ENCODE data around the gene PPIB.

Gene PPIB

GRCh38 chr15:64143276-64143675 lies 19.5 kb downstream of the PPIB start:
- no peak overlapping the region for H3K4me3 ChIP-seq (ENCODE audit: low read length, poor library complexity, severe bottlenecking)
- no peaks in the 10 kb centered on the region for H3K9me2 ChIP-seq (replicated peaks; ENCODE audit: low read depth, low read length)
- no peaks in the 10 kb centered on the region for H3K4me1 ChIP-seq (ENCODE audit: insufficient read depth, low read length, poor library complexity, severe bottlenecking)
- no peak overlapping the region for H3K9ac ChIP-seq (ENCODE audit: low read depth, low read length, poor library complexity, severe bottlenecking)
- no peak overlapping the region for H3K4me2 ChIP-seq (ENCODE audit: low read depth, low read length, poor library complexity, severe bottlenecking)
- H3K9me3 ChIP-seq (ENCODE audit: insufficient read depth, low read depth, low read length) = no peaks in the 10 kb centered on the region
- peaks cover 23% of the 10 kb centered on the region; the same call in 1 of the 2 replicates for H3K36me3 ChIP-seq (ENCODE audit: insufficient read depth, low read length)
- no peak overlapping the region for H2AFZ ChIP-seq (ENCODE audit: low read length)
- H3F3A ChIP-seq (ENCODE audit: low read depth) = no peaks in the 10 kb centered on the region
- no peaks in the 10 kb centered on the region for H4K20me1 ChIP-seq (ENCODE audit: insufficient read depth, low read length, poor library complexity, severe bottlenecking)
- H3K27me3 ChIP-seq (ENCODE audit: insufficient read depth, low read length, poor library complexity, severe bottlenecking) = no peaks in the 10 kb centered on the region
- H3K79me2 ChIP-seq (ENCODE audit: insufficient read depth, low read length) = no peaks in the 10 kb centered on the region
- no peak for TF ChIP-seq EZH2phosphoT487 (IDR thresholded peaks at IDR 0.05; ENCODE audit: borderline replicate concordance)
- no peak for TF ChIP-seq CTCF (conservative IDR thresholded peaks at IDR 0.05; ENCODE audit: low read length)

- Histone ChIP-seq H3K4me1 (ENCODE audit: insufficient read depth, low read length, poor library complexity, severe bottlenecking) (no peaks in the 10 kb centered on the region), H3K9ac (ENCODE audit: low read depth, low read length, poor library complexity, severe bottlenecking) (no peak overlapping the region), H4K20me1 (ENCODE audit: insufficient read depth, low read length, poor library complexity, severe bottlenecking) (no peaks in the 10 kb centered on the region), H3K79me2 (ENCODE audit: insufficient read depth, low read length) (no peaks in the 10 kb centered on the region), H2AFZ (ENCODE audit: low read length) (no peak overlapping the region), H3K36me3 (ENCODE audit: insufficient read depth, low read length) (peaks cover 35% of the 10 kb centered on the region; the same call in 1 of the 2 replicates), H3K9me2 (replicated peaks; ENCODE audit: low read depth, low read length) (no peaks in the 10 kb centered on the region), H3K9me3 (ENCODE audit: insufficient read depth, low read depth, low read length) (no peaks in the 10 kb centered on the region), H3F3A (ENCODE audit: low read depth) (no peaks in the 10 kb centered on the region), H3K4me2 (ENCODE audit: low read depth, low read length, poor library complexity, severe bottlenecking) (no peak overlapping the region), H3K4me3 (ENCODE audit: low read length, poor library complexity, severe bottlenecking) (no peak overlapping the region), H3K27me3 (ENCODE audit: insufficient read depth, low read length, poor library complexity, severe bottlenecking) (no peaks in the 10 kb centered on the region)
- TF ChIP-seq EZH2phosphoT487 (IDR thresholded peaks at IDR 0.05; ENCODE audit: borderline replicate concordance) = no peak
- no peak for TF ChIP-seq CTCF (conservative IDR thresholded peaks at IDR 0.05; ENCODE audit: low read length)
Measured at GRCh38 chr15:64141798-64142512, 20.9 kb downstream of the PPIB start.

- Histone ChIP-seq H3K36me3 (ENCODE audit: insufficient read depth, low read length) (peaks cover 56% of the 10 kb centered on the region; the same call in 1 of the 2 replicates), H3K27me3 (ENCODE audit: insufficient read depth, low read length, poor library complexity, severe bottlenecking) (no peaks in the 10 kb centered on the region)
Measured at GRCh38 chr15:64138331-64138941, 24.4 kb downstream of the PPIB start.

More at GRCh38 chr15:64138331-64138941, 24.4 kb downstream of the PPIB start:
- no peak overlapping the region for H3K9ac ChIP-seq (ENCODE audit: low read depth, low read length, poor library complexity, severe bottlenecking)
- no peaks in the 10 kb centered on the region for H4K20me1 ChIP-seq (ENCODE audit: insufficient read depth, low read length, poor library complexity, severe bottlenecking)
- no peaks in the 10 kb centered on the region for H3K9me2 ChIP-seq (replicated peaks; ENCODE audit: low read depth, low read length)
- H3K9me3 ChIP-seq (ENCODE audit: insufficient read depth, low read depth, low read length) = no peaks in the 10 kb centered on the region
- H3K79me2 ChIP-seq (ENCODE audit: insufficient read depth, low read length) = no peaks in the 10 kb centered on the region
- no peak overlapping the region for H3K4me2 ChIP-seq (ENCODE audit: low read depth, low read length, poor library complexity, severe bottlenecking)
- H3F3A ChIP-seq (ENCODE audit: low read depth) = no peaks in the 10 kb centered on the region
- no peak overlapping the region for H3K4me3 ChIP-seq (ENCODE audit: low read length, poor library complexity, severe bottlenecking)
- no peak for TF ChIP-seq CTCF (conservative IDR thresholded peaks at IDR 0.05; ENCODE audit: low read length)
- TF ChIP-seq EZH2phosphoT487 (IDR thresholded peaks at IDR 0.05; ENCODE audit: borderline replicate concordance) = no peak
- H3K4me1 ChIP-seq (ENCODE audit: insufficient read depth, low read length, poor library complexity, severe bottlenecking) = no peaks in the 10 kb centered on the region
- no peak overlapping the region for H2AFZ ChIP-seq (ENCODE audit: low read length)

Data from Loucy (cell line).